ENCODE measurements around the gene MFAP2.
A peak's percentile ranks its signal among the peaks of the same experiment; 100 is the strongest.
"Not testable (repeated sequence)": the region's sequence is repeated elsewhere in the genome, so short reads cannot be mapped to it uniquely, and the experiment has no call there.

MFAP2 gene

DNA sequence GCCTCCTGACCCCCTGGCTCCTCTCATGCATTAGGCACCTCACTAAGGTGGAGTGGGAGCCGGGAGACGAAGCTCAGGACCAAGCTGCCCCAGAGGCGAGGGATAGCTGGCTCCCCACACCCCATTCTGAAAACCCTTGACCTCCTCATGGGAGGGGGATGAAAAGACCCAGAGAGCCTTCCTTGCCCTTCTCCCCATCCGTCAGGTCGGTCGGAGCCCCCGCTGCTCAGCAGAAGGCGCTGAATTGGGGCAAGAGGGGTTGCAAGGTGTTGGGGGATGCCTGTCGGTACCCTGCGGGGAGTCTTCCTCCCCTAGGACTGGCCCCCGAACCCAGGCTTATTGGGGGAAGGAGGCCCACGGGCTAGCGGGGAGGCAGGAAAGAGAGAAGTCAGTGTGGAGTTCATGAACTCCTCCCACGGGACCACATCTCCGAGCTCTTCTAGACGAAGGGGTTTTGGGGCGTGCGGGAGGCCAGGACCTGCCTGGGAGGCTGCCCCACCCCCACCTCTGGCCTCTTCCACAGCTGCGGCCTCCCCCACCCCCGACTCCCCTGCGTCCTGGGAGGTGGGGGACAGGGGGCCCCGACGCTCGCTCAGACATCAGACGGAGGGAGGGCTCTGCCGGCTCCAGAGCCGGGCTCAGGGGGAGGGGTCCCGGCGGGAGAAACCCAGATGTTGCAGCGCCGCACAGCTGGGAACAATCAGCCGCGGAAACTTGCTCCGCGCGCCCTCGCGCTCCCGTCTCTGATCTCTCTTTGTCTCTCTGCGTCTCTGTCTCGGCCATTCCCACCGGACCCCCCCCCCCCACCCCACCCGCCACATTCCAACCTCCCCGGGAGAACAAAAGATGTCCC, 719 bp downstream of the MFAP2 start:
- peak; percentile 72 for DNase-seq (ENCODE audit: low spot score)

DNA sequence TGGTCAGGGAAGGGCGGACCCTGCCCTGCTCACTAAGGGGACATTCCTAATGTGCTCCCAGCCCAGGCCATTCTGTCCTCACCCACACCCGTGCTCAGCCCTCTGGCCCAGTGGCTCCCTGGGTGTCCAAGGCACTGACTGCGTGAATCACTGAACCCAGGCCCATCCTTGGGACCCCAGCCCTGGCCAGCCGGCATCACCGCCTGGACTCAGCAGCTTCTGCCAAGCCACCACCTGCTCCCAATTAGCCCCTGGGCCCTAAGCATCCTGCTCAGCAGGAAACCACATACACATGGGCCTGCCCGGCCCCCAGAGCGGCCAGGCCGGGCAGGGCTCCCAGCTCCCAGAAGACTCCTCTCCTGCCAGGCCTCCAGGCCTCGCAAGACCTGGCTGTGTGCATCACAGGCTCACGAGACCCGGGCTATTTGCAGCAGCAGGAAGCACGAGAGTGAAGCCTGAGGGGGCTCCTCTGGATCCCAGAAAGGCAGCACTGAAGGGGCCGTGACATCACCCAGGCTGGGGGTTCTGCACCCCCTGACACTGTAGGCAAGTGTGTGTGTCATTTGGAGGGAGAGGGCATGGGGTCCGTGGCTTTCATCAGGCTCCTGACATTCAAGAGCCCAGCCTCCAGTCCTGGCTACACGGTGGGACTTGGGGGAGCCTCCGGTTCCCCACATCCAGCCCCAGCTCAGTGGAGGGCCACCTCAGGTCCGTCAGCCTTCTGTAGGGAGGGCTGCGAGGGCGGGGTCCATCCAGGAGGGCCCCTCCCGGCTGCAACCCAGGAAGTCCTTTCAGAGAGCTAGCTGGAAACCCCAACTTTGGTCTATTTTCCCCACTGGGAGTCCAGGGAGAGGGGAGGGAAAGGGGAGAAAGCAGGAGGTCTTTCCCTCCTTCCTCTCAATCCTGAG, 1.6 kb downstream of the MFAP2 start:
- DNase-seq (ENCODE audit: low spot score), result peak; percentile 97

DNA sequence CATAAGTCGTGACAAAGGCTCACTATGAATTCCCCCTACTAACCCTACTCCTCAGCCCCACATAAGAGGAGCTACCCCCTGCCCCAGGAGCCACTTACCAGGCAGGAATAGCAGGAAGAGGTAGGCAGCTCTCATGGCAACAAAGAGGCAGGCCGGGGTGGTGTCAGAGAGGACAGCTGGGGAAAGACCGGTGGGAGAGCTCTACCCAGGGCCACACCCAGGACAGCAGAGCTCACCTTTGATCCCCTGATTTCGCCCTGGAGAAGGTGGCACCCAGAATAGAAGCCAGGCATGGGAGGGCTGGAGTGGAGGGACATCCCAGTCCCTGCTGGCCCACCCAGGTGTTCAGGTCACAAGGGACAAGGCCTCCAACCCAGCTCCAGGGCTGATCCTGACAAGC, 2.3 kb downstream of the MFAP2 start:
- no peak for DNase-seq (ENCODE audit: low spot score)

DNA sequence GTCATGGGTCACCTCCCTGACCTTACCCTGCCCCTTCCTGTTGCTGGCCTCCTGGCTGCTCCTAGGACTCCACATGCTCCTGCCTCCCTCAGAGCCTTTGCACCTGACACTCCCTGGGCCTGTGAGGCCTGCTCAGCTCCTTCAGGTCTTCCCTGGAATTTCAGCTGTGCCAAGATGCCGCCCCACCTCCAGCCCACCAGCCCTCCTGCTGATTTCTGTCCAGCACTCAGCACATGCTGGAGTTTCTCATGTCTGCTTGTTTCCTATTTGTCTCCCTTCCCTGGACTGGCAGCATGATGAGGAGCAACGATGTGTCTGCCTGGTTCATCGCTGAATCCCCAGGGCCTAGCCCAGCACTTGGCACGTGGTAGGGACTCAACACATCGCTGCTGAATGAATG, 3.0 kb downstream of the MFAP2 start:
- no peak for DNase-seq (ENCODE audit: low spot score)

DNA sequence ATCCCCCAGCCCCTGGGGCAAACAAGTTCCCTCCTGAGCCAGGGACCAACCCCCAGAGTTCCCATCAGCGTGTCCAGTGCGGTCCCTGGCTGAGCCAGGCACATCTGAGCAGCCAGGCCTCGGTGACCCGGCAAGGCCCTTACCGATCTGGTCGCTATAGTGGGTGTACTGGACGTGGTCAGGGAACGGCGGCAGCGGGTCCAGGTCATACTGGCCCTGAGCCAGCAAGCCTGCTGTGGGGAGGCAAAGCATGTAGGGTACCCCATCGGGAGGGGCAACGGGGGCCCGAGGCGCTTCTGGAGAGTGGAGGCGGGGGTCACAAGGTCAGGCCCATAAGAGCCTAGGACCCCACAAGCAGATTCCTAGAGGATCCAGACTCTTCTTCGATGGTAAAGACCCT, 3.5 kb downstream of the MFAP2 start:
- no peak for DNase-seq (ENCODE audit: low spot score)

DNA sequence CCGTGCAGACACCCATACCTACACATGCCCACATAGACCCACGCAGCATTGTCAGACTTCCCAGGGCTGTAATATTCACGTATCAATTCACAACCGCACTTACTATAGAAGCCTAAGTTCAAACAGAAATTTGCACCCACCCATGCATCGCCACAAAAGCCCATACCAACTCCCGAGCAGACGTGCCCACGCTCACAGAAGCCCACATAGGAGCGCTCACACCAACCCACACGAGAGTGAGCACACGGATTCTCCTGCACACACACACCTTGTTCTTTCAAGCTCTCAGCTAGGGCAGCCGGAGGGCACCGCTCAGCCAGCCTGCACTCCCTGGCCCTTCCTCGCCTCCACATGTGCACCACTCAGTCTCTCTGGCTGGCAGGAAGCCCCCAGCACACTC, 4.6 kb downstream of the MFAP2 start:
- no peak for DNase-seq (ENCODE audit: low spot score)

DNA sequence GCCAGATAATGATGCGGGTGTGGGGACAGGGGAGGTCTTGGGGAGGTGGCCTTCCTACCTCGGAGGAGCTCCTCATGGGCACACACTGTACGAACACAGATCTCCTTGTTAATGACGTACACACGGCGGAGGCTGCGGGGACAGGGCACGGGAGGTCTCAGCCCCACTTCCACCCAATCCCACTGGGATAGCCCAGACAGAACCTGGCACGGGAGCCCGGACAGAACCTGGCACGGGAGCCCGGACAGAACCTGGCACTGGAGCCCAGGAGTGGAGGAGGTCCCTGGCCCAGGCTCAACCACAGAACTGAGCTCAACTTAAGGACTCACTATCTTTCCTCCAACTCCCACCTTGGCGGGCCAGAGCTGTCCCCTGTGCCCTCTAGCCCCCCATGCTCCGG, 5.2 kb downstream of the MFAP2 start:
- DNase-seq (ENCODE audit: low spot score), result no peak

DNA sequence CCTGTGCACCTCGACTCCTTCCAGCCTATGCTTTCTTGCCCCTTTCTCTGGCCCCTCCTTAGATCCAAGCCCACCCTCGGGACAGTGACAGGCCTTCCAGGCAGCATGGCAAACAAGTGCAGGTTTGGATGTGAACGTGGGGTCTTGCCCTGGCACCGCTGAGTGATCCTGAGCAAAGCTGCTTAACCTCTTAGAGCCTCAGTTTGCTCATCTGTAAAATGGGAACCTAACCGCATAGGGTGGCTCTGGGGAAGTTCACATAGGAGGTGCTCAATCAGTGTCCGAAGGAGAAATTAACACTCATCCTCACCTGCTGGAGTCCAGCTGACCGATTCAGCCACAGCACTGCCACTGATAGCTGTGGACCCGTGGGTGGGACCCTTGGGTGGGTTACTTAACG, 7.2 kb downstream of the MFAP2 start:
- DNase-seq (ENCODE audit: low spot score), result no peak

DNA sequence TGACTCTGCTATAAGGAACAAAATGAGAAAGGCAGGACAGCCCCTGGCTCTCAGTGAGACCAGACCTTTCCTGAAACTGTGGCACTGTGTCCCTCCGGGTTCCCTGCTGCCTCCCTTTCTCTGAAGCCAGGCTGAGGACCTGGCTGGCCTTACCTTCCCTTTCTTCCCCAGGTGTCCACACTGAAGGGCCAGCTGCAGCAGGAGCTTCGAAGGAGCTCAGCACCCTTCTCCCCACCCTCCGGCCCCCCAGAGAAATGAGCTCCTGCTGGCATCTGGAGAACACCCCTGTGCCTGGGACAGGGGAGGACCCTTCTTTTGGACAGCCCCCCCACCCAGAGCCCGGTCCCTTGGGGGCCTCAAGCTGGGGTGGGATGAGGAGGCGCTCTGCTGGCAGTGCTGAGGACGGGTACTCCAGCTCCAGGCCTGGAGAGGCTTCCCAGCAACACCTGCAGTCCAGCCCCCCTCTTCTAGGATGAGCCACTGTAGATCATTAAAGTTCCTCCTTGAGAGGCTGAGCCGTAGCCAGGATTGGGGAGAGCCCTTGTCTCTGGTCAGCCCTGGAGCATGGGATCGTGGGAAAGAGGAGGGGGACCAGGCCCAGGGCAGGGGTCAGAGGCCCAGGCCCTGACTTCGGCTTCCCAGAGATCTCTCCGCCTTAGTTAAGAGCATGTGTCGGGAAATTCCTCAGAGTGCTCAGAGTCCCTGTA, 8.1 kb downstream of the MFAP2 start:
- no peak for DNase-seq (ENCODE audit: low spot score)

DNA sequence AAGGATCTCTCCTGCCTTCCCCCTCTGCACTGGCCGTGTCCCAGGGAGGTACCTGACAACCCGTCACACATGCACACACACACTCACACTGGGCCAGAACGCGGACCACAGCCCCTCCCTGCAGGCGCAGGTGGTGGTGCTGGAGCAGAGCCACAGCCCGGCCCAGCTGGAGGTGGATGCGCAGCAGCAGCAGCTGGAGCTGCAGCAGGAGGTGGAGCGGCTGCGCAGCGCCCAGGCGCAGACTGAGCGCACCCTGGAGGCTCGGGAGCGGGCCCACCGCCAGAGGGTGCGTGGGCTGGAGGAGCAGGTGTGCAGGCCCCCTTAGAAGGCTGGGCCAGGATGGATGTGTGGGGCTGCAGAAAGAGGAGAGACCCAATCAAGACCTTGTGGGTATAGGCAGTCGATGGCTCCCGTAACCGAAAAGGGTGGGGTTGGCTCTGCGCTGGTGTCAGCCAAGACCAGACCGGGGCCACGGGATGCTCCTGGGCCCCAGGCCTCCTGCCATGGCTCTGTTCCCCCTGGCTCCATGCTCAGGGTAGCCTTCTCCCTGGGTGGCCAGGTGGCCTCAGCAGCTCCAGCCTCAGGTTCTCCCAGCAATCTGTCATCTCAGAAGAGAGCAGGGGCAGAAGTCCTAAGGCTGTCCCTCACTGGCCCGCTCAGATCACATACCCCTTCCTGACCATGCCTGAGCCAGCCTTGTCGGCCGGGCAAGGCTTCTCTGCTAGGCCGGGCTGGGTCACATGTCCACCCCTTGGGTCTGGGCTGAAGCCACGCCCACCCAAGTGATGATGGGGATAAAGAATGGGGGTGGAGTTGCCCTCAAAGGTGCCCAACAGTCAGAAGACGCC, 8.9 kb downstream of the MFAP2 start:
- peak; percentile 64 for DNase-seq (ENCODE audit: low spot score)

DNA sequence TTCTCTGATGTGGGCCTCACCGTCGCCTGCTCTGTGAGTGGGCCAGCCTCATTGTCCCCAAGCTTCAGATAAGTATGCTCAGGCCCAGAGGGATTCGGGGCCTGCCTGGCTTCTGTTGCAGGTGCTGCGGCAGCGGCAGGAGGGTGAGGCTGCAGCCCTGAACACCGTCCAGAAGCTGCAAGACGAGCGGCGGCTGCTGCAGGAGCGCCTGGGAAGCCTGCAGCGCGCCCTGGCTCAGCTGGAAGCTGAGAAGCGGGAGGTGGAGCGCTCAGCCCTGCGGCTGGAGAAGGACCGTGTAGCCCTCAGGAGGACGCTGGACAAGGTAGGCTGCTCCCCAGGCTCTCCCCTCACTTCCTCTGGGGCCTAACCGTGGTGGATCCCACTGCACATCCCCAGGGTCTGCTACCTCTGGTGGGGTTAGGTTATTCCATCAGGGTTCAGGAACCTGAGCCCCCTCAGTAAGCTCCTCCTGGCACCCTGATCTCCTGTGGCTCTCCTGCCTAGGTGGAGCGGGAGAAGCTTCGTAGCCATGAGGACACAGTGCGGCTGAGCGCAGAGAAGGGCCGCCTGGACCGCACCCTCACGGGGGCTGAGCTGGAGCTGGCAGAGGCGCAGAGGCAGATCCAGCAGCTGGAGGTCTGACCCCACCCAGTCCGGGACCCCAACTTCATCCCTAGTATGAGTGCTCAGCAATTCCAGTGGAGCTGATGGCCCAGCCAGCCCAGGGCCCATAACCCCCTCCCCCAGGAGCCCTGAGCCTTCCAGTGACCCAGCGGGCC, 10.1 kb downstream of the MFAP2 start:
- no peak for DNase-seq (ENCODE audit: low spot score)

DNA sequence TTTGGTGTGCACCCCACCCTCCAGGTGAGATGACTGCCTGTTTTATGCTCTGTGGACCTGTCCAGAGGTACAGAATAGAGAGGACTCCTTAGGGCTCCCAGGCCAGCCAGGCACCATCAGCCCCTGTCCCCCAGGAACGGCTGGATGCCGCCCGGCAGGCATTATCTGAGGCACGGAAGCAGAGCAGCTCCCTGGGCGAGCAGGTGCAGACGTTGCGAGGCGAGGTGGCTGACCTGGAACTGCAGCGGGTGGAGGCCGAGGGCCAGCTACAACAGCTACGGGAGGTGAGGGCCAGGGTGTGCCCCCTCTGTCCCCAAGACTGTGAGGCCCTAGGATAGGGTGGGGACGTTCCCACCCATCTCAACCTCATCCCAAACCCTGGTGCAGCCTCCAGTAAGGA, 10.8 kb downstream of the MFAP2 start:
- no peak for DNase-seq (ENCODE audit: low spot score)

DNA sequence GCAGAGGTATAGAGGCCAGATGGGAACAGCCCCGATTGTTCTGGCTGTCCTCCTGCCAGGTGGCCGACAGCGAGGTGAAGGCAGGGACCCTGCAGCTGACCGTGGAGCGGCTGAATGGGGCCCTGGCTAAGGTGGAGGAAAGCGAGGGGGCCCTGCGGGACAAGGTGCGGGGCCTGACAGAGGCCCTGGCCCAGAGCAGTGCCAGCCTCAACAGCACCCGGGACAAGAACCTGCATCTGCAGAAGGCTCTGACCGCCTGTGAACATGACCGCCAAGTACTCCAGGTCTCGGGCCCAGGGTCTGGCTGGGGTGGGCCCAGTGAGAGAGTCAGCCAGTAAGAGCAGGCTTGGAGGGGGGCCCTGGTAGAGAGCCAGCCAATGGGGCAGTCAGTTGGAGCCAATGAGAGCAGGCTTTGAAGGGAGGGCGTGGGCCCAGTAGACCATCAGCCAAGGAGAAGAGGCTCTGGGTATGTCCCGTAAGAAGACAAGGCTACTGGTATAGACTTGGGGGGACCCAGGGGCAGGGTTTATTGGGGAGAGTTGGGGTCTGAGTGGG, 11.3 kb downstream of the MFAP2 start:
- DNase-seq (ENCODE audit: low spot score), result no peak

DNA sequence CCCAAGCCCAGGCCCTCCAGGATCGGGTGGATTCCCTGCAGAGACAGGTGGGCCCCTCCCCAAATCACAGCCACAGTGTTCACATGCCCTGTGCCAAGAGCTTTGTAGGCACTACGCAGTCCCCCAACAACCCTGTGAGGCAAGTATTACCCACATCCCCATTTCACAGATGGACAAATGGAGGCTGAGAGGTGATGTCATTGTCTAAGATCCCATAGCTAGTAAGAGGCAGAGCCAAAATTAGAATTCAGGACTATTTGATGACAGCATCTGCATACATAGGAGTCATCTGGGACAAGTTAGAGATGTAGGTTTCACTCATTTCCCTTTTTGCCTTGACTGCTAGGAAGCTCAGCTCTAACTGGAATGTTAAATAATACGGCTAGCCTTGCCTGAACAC, 12.0 kb downstream of the MFAP2 start:
- DNase-seq (ENCODE audit: low spot score), result no peak

DNA sequence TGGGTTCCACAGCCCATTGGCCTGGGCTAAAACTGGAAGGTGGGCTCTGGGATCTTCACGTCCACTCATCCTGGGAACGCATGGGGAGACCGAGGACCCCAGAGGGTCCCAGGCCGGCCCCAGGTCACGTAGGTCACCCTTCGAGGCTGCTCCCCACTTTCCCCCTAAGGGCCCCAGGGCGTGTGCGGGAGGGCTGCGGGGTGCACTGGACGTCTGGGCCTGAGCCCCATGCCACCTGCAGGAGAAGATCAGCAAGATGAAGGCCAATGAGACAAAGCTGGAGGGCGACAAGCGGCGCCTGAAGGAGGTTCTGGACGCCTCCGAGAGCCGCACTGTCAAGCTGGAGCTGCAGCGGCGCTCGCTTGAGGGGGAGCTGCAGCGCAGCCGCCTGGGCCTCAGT, 12.5 kb downstream of the MFAP2 start:
- no peak for DNase-seq (ENCODE audit: low spot score)

DNA sequence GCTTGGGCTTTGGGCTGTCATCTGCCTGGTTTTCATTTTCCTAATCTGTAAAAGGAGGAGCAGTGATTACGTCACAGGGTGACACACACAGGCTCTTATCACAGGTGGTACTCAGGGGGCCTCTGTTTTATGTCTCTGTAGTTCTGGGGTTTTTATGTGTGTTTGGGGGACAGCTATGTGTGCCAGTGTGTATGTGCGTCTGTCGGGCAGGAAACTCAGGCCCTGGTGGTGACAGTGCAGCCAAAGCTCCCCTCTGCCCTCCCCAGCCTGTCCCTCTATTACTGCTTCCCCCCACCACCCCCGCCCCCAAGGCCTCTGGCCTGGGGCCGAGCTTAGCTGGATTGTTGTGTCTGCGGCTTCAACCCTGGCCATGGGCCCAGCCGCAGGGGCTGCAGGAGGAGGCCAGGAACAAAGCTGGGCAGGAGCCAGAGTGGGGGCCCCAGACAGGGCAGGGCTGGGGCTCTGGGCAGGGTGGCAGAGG, 13.3 kb downstream of the MFAP2 start:
- peak; percentile 81 for DNase-seq (ENCODE audit: low spot score)

DNA sequence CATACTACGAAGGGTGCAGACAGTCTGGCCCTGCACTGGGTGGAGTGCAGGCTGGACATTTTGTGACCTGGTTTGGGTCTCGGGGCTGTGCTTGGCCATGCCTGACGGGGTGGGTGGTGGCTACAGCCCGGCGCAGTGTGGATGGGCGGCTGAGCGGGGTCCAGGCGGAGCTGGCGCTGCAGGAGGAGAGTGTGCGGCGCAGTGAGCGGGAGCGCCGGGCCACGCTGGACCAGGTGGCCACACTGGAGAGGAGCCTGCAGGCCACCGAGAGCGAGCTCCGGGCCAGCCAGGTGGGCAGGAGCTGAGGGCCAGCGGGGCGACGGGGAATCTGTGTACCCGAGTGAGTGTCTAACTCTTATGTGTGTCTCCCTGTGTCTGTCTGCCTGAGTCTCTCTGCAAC, 14.1 kb downstream of the MFAP2 start:
- DNase-seq (ENCODE audit: low spot score), result no peak

DNA sequence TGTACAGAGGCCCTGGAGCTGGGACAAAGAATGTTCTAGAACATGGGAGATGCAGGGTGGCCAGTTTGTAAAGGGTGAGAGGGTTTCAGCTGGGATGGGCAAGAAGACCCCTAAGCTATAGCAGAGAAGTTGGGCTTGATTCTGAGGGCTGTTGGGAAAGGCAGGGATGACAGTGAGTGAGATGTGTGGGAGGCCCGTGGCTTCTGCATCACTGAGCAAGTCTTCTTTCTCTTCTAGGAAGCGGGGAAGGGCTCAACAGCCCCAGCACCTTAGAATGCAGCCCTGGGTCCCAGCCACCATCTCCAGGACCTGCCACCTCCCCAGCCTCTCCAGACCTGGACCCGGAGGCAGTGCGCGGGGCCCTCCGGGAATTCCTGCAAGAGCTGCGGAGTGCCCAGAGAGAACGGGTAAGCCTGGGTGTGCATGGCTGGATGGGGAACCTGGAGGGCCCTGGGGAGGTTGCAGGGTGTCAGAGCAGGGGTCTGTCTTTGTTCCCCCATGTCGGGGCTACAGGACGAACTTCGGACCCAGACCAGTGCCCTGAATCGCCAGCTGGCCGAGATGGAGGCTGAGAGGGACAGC, 14.8 kb downstream of the MFAP2 start:
- DNase-seq (ENCODE audit: low spot score), result no peak

DNA sequence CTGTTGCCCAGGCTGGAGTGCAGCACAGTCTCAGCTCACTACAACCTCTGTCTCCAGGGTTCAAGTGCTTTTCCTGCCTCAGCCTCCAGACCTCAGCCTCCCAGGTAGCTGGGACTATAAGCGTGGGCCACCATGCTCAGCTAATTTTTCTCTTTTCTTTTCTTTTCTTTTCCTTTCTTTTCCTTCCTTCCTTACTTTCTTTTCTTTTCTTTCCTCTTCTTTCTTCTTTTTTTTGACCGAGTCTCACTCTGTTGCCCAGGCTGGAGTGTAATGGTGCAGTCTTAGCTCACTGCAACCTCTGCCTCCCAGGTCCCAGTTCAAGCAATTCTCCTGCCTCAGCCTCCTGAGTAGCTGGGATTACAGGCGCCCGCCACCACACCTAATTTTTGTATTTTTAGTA, 16.3 kb downstream of the MFAP2 start:
- not testable (repeated sequence) for DNase-seq (ENCODE audit: low spot score)
